8988T (cell line): Measurements from ENCODE around the gene TFDP1.

ENCODE experiments used
- DNase-seq: peaks from one replicate; pipeline ENCODE4 v3.0.0; 2011

Gene TFDP1

GRCh38 chr13:113669231-113669754 lies 84.7 kb downstream of the TFDP1 start:
- DNase-seq = no peak

DNA sequence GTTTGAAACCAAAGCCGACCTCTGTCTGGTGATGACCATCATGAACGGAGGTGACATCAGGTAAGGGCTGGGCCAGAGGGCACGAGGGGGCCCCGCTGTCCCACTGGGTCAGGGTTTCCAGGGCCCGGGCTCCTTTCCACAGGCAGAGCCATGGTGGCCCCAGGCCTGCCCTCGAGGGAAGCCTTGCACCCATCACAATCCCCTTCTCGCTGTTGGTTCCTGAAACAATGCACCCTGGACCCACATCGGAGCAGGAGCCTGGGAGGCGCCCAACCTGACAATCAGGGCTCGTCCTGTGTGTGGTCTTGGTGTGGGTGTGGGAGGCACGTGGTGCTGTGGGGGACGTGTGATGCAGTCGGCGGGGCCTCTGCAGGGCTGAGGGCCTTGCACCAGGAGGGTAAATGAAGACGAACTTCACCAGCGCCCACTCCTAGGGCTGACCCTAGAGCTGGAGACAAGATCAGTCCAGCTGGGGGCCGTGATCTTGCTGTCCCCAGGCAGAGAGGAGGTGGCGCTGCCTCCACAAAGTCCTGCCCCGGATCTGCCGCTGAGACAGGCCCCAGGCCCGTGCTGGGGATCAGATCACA lies 85.3 kb downstream of the TFDP1 start:
- no peak for DNase-seq

- no peak for DNase-seq
These were observed 86.0 kb downstream of the TFDP1 start for GRCh38 chr13:113670541-113670940.

- DNase-seq = no peak
These were observed 86.8 kb downstream of the TFDP1 start for GRCh38 chr13:113671066-113672001.

- no peak for DNase-seq
These were observed 87.6 kb downstream of the TFDP1 start for GRCh38 chr13:113672002-113672651.
